GM18502 (cell line): Measurements from ENCODE around the gene GRIN1.

Source experiments
- ATAC-seq: cut with Tn5 transposase; IDR thresholded peaks from one replicate; pipeline ENCODE4 v1.9.1; 2021; ENCODE audit warnings: mild to moderate bottlenecking; ENCODE audit not compliant: unreplicated experiment, poor library complexity

The GRIN1 gene

GRCh38 chr9:137138722-137139467, at the start of gene GRIN1:
TSS of gene GRIN1 (plus strand) at chr9:137139154. CDS start at chr9:137139487, 333 bp downstream.
- ATAC-seq = no peak

GRCh38 chr9:137089232-137089947, 49.6 kb upstream of the GRIN1 start:
- ATAC-seq = no peak

- ATAC-seq = peak; percentile 78
These were observed 43.1 kb upstream of the GRIN1 start for GRCh38 chr9:137095664-137096517.

GRCh38 chr9:137096785-137097546, 42.0 kb upstream of the GRIN1 start:
- ATAC-seq = no peak

GRCh38 chr9:137097761-137098462, 41.0 kb upstream of the GRIN1 start:
- no peak for ATAC-seq

GRCh38 chr9:137099231-137099630, 39.7 kb upstream of the GRIN1 start:
- no peak for ATAC-seq

GRCh38 chr9:137103206-137103999, 35.6 kb upstream of the GRIN1 start:
- no peak for ATAC-seq

- ATAC-seq = no peak
These were observed 32.9 kb upstream of the GRIN1 start for GRCh38 chr9:137105814-137106661.

GRCh38 chr9:137106662-137107250, 32.2 kb upstream of the GRIN1 start:
- ATAC-seq = no peak

- ATAC-seq = no peak
These were observed 31.5 kb upstream of the GRIN1 start for GRCh38 chr9:137107312-137107921.

GRCh38 chr9:137107982-137108381, 31.0 kb upstream of the GRIN1 start:
- ATAC-seq = no peak

- ATAC-seq = no peak
These were observed 30.2 kb upstream of the GRIN1 start for GRCh38 chr9:137108608-137109249.

GRCh38 chr9:137109250-137110146, 29.5 kb upstream of the GRIN1 start:
- ATAC-seq = no peak

- no peak for ATAC-seq
These were observed 28.6 kb upstream of the GRIN1 start for GRCh38 chr9:137110147-137110910.
